ENCODE results near the gene ACOXL. TPM values are rescaled to one million over a fixed set of nuclear protein-coding genes. Genes with fewer than 3 reads are reported as not detected.

The ACOXL gene
- total RNA-seq, 4 donors from 2014 or later, result 1.2 to 10.6 (median 2.1) TPM

DNA sequence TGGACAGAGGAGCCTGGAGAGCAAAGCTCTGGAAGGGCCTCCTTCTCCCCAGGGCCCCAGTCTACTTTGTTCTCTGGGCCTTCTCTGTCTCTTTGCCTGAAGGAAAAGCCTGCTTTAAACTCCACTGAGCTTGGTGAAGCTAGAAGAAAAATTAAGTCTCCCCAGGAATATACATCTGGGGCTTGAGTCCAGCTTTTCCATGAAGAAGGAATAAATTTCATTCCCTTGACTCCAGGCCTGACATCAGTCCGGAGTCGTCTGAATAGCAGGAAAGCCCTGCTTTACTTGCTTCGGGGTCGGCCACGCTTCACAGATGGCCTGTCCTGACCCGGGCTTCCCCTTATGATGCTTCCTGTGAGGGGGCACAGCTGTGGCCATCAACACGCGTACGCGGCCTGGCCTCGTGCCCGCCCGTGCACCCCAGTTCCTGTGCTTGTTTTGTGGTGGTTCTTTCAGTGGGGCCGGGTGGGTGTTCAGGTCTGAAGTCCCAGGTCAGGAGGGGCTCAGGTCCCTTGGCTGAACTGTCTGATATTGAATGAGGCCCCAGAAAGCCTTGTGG, 73.6 kb downstream of the ACOXL start:
- Histone ChIP-seq H3K27ac (no peak overlapping the region), H3K9me3 (no peaks in the 10 kb centered on the region), H3K4me3 (replicated peaks in 1 of 3) (no peak overlapping the region), H3K36me3 (no peaks in the 10 kb centered on the region), H3K27me3 (no peaks in the 10 kb centered on the region), H3K4me1 (no peaks in the 10 kb centered on the region)
- TF ChIP-seq POLR2A (IDR thresholded peaks at IDR 0.05), result no peak
- TF ChIP-seq, protein P1, sequence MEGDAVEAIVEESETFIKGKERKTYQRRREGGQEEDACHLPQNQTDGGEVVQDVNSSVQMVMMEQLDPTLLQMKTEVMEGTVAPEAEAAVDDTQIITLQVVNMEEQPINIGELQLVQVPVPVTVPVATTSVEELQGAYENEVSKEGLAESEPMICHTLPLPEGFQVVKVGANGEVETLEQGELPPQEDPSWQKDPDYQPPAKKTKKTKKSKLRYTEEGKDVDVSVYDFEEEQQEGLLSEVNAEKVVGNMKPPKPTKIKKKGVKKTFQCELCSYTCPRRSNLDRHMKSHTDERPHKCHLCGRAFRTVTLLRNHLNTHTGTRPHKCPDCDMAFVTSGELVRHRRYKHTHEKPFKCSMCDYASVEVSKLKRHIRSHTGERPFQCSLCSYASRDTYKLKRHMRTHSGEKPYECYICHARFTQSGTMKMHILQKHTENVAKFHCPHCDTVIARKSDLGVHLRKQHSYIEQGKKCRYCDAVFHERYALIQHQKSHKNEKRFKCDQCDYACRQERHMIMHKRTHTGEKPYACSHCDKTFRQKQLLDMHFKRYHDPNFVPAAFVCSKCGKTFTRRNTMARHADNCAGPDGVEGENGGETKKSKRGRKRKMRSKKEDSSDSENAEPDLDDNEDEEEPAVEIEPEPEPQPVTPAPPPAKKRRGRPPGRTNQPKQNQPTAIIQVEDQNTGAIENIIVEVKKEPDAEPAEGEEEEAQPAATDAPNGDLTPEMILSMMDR (IDR thresholded peaks at IDR 0.05), result no peak
- DNase-seq, result no peak
- 85 to 87% methylated on average over 10 to 14 of the region's 14 CpGs for WGBS, 2 donors
- intact Hi-C loops (cut with DNase I), result no loop called here

DNA sequence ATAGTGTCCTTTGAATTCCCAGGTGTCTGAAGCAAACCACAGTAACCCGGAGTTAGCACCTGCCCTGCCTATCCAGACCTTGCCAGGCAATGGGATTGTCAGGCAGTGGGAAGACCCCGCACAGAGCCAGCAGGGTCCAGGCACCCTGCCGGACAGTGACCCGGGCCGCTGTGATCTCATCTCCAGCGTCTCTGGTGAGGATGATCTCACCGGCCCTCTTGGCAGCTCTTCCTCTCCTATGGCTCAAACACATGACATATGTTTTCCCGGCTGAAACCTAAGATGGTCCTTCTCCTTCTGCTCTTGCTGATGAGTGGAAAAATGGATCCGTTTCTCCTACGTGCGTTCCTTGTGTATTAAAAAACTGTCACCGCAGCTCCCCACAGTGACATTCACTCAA, 75.1 kb downstream of the ACOXL start:
- no peak for DNase-seq
- intact Hi-C loops (cut with DNase I), result no loop called here
- Histone ChIP-seq H3K4me1 (peaks cover 0 to 4% of the 10 kb centered on the region in 2 donors), H3K27ac (no peak overlapping the region), H3K4me3 (replicated peaks in 1 of 3) (no peak overlapping the region), H3K27me3 (no peaks in the 10 kb centered on the region), H3K9me3 (no peaks in the 10 kb centered on the region), H3K36me3 (no peaks in the 10 kb centered on the region)
- WGBS, 2 donors, result 77 to 80% methylated on average over 11 to 12 of the region's 12 CpGs
- TF ChIP-seq, protein P1 (IDR thresholded peaks at IDR 0.05), result no peak
- no peak for TF ChIP-seq POLR2A (IDR thresholded peaks at IDR 0.05)

DNA sequence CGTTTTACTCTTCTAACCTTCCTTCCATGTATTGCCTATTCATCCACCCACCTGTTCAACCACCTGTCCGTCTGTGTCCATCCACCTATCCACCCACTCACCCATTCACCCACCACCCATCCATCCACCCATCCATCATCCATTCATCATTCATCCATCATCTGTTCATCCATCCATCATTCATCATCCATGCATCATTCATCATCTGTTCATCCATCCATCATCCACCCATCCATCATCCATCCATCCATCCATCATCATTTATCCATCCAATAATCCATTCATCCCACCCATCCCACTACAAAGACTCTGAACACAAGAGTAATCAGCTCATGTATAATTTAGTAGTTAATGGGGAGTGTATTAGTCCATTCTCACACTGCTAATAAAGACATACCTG, 78.0 kb downstream of the ACOXL start:
- H3K9me3 ChIP-seq, result no peaks in the 10 kb centered on the region
- no peaks in the 10 kb centered on the region for H3K27me3 ChIP-seq
- intact Hi-C loops (cut with DNase I), result no loop called here
- peaks cover 0 to 4% of the 10 kb centered on the region in 2 donors for H3K4me1 ChIP-seq
- no peak overlapping the region for H3K4me3 ChIP-seq (replicated peaks in 1 of 3)
- no peaks in the 10 kb centered on the region for H3K36me3 ChIP-seq
- WGBS, 2 donors, result 85 to 90% methylated on average over 2 of the region's 2 CpGs
- DNase-seq, result no peak
- no peak for TF ChIP-seq POLR2A (IDR thresholded peaks at IDR 0.05)
- TF ChIP-seq, protein P1 (IDR thresholded peaks at IDR 0.05), result no peak
- no peak overlapping the region for H3K27ac ChIP-seq

DNA sequence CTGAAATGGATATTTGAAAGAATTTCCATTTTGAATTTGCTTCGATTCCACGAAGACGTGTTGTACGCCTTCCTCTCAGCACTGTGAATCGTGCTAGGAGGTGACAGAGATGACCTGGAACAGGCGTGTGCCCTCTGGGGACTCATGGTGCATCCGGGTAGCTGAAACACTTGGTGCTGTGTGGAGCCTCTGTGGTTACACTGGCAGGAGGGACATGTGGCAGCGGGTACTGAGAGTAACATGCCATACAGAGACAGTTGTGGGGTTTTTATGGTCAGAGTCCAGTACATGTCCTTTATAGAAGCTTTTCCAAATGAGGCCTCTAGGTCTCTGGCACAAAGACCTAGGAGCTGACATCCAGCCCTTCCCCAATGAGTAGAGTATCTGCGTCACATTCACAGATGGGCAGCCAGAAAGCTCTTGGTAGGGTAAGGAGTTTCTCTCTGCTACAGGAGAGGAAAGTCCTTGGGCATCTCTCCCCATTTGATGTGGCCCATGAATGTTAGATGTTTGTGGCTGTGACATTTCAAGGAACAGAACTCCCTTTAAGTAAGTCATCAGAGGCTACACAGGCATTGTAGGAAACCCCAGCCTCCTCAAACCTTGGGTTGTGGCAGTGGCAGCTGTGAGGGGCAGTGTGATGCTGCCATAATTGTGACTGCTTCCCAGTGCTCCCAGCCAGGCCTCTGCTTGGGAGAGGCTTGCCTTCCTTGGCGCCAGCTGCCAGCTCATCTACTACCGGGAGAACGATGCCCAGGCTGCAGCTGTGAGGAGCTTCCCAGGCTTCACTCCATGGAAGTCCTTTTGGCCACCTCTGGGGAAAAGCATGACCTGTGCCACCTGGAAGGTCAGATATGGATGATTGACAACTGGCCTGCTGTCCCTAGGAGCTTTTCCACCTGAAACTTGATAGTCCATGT, 80.6 kb downstream of the ACOXL start:
- no peaks in the 10 kb centered on the region for H3K9me3 ChIP-seq
- peaks cover 0 to 4% of the 10 kb centered on the region in 2 donors for H3K4me1 ChIP-seq
- no peak overlapping the region for H3K27ac ChIP-seq
- intact Hi-C loops (cut with DNase I), result no loop called here
- no peak for TF ChIP-seq POLR2A (IDR thresholded peaks at IDR 0.05)
- TF ChIP-seq, protein P1 (IDR thresholded peaks at IDR 0.05), result no peak
- 91 to 92% methylated on average over 9 to 11 of the region's 12 CpGs for WGBS, 2 donors
- no peaks in the 10 kb centered on the region for H3K36me3 ChIP-seq
- no peak for DNase-seq
- H3K4me3 ChIP-seq (replicated peaks in 1 of 3), result no peak overlapping the region
- H3K27me3 ChIP-seq, result no peaks in the 10 kb centered on the region

DNA sequence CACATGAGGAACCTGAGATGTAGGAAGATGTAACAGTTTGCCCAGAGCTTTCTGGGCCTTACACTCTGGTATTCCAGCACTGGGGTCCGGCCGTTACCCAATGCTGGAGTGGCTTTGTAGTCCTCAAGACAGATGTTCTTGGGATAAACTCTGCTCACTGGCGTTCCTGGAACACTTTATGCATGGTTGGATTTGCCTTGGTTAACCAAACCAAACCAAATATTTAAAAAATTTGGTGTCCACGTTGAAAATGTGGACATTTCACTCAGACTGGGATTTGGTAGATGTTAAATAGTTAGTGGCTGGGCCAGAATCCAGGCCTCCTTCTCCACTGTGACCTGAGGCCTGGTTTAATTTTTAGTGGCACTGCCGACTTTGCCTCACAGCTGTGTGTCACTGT, 81.5 kb downstream of the ACOXL start:
- H3K4me3 ChIP-seq (replicated peaks in 1 of 3), result no peak overlapping the region
- no peaks in the 10 kb centered on the region for H3K27me3 ChIP-seq
- H3K36me3 ChIP-seq, result no peaks in the 10 kb centered on the region
- WGBS, 2 donors, result 83 to 91% methylated on average over 5 of the region's 5 CpGs
- intact Hi-C loops (cut with DNase I), result no loop called here
- TF ChIP-seq POLR2A (IDR thresholded peaks at IDR 0.05), result no peak
- TF ChIP-seq, protein P1 (IDR thresholded peaks at IDR 0.05), result no peak
- DNase-seq, result no peak
- no peaks in the 10 kb centered on the region for H3K9me3 ChIP-seq
- peaks cover 0 to 4% of the 10 kb centered on the region in 2 donors for H3K4me1 ChIP-seq
- H3K27ac ChIP-seq, result no peak overlapping the region
